ENCODE data around the gene B4GALT7. TPM values are rescaled to one million over a fixed set of nuclear protein-coding genes. Genes with fewer than 3 reads are reported as not detected.

The B4GALT7 gene
- total and polyA plus RNA-seq, 4 donors, result 8.1 to 19.7 (median 15.6) TPM

DNA sequence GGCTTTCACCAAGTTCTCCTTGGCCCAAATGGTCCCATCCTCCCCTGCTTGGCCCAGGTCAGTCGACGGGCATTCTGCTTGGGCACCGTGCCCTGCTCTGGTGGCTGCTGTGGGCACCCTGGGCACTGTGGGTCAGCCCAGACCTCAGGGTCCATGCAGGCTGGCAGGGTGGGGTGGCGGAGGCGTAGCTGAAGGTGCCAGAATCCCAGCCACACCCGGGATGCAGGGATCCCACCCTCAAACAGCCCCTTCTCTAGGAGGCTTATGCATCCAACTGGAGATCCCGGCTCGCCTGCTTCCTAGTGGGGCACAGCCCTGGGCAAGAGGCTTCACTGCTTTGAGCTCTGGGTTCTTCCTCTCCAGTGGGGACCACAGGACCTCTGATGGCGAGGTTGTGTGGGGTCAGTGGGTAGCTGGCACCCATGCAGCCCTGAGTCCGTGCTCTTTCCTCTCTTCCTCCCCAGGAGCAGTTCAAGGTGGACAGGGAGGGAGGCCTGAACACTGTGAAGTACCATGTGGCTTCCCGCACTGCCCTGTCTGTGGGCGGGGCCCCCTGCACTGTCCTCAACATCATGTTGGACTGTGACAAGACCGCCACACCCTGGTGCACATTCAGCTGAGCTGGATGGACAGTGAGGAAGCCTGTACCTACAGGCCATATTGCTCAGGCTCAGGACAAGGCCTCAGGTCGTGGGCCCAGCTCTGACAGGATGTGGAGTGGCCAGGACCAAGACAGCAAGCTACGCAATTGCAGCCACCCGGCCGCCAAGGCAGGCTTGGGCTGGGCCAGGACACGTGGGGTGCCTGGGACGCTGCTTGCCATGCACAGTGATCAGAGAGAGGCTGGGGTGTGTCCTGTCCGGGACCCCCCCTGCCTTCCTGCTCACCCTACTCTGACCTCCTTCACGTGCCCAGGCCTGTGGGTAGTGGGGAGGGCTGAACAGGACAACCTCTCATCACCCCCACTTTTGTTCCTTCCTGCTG, 9.4 kb downstream of the B4GALT7 start:
- H3K27me3 ChIP-seq (ENCODE audit: control insufficient read depth in 4 of 4, insufficient read depth in 4 of 4, low read length in 3 of 4), result no peaks in the 10 kb centered on the region
- no peak for TF ChIP-seq TAF1 (conservative IDR thresholded peaks at IDR 0.05)
- TF ChIP-seq JUND (IDR thresholded peaks at IDR 0.05), result no peak
- no peak for TF ChIP-seq RXRA (IDR thresholded peaks at IDR 0.05)
- TF ChIP-seq GABPA (IDR thresholded peaks at IDR 0.05 in 1 of 2, conservative IDR thresholded peaks at IDR 0.05 in 1 of 2), result no peak
- no peak for TF ChIP-seq HNF4A (conservative IDR thresholded peaks at IDR 0.05)
- TF ChIP-seq SP1 (IDR thresholded peaks at IDR 0.05), result no peak
- TF ChIP-seq NR2F2 (IDR thresholded peaks at IDR 0.05), result no peak
- no peak for TF ChIP-seq EGR1 (IDR thresholded peaks at IDR 0.05; ENCODE audit: low read depth in 2 of 2)
- no peak for TF ChIP-seq HNF4G (IDR thresholded peaks at IDR 0.05)
- TF ChIP-seq, protein P1, sequence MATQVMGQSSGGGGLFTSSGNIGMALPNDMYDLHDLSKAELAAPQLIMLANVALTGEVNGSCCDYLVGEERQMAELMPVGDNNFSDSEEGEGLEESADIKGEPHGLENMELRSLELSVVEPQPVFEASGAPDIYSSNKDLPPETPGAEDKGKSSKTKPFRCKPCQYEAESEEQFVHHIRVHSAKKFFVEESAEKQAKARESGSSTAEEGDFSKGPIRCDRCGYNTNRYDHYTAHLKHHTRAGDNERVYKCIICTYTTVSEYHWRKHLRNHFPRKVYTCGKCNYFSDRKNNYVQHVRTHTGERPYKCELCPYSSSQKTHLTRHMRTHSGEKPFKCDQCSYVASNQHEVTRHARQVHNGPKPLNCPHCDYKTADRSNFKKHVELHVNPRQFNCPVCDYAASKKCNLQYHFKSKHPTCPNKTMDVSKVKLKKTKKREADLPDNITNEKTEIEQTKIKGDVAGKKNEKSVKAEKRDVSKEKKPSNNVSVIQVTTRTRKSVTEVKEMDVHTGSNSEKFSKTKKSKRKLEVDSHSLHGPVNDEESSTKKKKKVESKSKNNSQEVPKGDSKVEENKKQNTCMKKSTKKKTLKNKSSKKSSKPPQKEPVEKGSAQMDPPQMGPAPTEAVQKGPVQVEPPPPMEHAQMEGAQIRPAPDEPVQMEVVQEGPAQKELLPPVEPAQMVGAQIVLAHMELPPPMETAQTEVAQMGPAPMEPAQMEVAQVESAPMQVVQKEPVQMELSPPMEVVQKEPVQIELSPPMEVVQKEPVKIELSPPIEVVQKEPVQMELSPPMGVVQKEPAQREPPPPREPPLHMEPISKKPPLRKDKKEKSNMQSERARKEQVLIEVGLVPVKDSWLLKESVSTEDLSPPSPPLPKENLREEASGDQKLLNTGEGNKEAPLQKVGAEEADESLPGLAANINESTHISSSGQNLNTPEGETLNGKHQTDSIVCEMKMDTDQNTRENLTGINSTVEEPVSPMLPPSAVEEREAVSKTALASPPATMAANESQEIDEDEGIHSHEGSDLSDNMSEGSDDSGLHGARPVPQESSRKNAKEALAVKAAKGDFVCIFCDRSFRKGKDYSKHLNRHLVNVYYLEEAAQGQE (IDR thresholded peaks at IDR 0.05), result no peak
- no peak for TF ChIP-seq FOXA2 (IDR thresholded peaks at IDR 0.05)
- TF ChIP-seq, protein P2, sequence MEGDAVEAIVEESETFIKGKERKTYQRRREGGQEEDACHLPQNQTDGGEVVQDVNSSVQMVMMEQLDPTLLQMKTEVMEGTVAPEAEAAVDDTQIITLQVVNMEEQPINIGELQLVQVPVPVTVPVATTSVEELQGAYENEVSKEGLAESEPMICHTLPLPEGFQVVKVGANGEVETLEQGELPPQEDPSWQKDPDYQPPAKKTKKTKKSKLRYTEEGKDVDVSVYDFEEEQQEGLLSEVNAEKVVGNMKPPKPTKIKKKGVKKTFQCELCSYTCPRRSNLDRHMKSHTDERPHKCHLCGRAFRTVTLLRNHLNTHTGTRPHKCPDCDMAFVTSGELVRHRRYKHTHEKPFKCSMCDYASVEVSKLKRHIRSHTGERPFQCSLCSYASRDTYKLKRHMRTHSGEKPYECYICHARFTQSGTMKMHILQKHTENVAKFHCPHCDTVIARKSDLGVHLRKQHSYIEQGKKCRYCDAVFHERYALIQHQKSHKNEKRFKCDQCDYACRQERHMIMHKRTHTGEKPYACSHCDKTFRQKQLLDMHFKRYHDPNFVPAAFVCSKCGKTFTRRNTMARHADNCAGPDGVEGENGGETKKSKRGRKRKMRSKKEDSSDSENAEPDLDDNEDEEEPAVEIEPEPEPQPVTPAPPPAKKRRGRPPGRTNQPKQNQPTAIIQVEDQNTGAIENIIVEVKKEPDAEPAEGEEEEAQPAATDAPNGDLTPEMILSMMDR (IDR thresholded peaks at IDR 0.05; ENCODE audit: low read depth, low read length, missing input control), result no peak
- no peak for TF ChIP-seq YY1 (IDR thresholded peaks at IDR 0.05)
- no peak for TF ChIP-seq RAD21 (IDR thresholded peaks at IDR 0.05)
- no peak for TF ChIP-seq FOXA1 (IDR thresholded peaks at IDR 0.05)
- TF ChIP-seq, protein P3, sequence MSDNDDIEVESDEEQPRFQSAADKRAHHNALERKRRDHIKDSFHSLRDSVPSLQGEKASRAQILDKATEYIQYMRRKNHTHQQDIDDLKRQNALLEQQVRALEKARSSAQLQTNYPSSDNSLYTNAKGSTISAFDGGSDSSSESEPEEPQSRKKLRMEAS (IDR thresholded peaks at IDR 0.05), result no peak
- TF ChIP-seq, protein P4, sequence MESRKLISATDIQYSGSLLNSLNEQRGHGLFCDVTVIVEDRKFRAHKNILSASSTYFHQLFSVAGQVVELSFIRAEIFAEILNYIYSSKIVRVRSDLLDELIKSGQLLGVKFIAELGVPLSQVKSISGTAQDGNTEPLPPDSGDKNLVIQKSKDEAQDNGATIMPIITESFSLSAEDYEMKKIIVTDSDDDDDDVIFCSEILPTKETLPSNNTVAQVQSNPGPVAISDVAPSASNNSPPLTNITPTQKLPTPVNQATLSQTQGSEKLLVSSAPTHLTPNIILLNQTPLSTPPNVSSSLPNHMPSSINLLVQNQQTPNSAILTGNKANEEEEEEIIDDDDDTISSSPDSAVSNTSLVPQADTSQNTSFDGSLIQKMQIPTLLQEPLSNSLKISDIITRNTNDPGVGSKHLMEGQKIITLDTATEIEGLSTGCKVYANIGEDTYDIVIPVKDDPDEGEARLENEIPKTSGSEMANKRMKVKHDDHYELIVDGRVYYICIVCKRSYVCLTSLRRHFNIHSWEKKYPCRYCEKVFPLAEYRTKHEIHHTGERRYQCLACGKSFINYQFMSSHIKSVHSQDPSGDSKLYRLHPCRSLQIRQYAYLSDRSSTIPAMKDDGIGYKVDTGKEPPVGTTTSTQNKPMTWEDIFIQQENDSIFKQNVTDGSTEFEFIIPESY (IDR thresholded peaks at IDR 0.05), result no peak
- TF ChIP-seq, protein P5, sequence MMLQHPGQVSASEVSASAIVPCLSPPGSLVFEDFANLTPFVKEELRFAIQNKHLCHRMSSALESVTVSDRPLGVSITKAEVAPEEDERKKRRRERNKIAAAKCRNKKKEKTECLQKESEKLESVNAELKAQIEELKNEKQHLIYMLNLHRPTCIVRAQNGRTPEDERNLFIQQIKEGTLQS (IDR thresholded peaks at IDR 0.05), result no peak
- H3K9ac ChIP-seq (ENCODE audit: low read depth in 1 of 2, low read length in 2 of 2), result no peak overlapping the region
- DNase-seq (ENCODE audit: low spot score), result no peak
- H3K4me3 ChIP-seq (ENCODE audit: low read depth in 1 of 3, low read length in 3 of 3), result no peak overlapping the region
- peaks cover 0 to 8% (median 0%) of the 10 kb centered on the region in 4 donors for H3K4me1 ChIP-seq (ENCODE audit: control insufficient read depth in 4 of 4, insufficient read depth in 4 of 4, low read length in 3 of 4)
- no peak overlapping the region for H3K27ac ChIP-seq (ENCODE audit: low read depth in 1 of 2, low read length in 2 of 2)
- 87% methylated on average over 21 of the region's 21 CpGs for WGBS
- peaks cover 0 to 14% (median 0%) of the 10 kb centered on the region in 4 donors for H3K36me3 ChIP-seq (ENCODE audit: control insufficient read depth in 4 of 4, insufficient read depth in 3 of 4, low read depth in 1 of 4, low read length in 3 of 4)
- no peaks in the 10 kb centered on the region for H3K9me3 ChIP-seq (ENCODE audit: control insufficient read depth in 4 of 4, low read length in 3 of 4)

Data from liver (tissue), 9 donors.